ENCODE results near the gene CNTN6.
"Not testable (repeated sequence)": the region's sequence is repeated elsewhere in the genome, so short reads cannot be mapped to it uniquely, and the experiment has no call there.

The CNTN6 gene

DNA sequence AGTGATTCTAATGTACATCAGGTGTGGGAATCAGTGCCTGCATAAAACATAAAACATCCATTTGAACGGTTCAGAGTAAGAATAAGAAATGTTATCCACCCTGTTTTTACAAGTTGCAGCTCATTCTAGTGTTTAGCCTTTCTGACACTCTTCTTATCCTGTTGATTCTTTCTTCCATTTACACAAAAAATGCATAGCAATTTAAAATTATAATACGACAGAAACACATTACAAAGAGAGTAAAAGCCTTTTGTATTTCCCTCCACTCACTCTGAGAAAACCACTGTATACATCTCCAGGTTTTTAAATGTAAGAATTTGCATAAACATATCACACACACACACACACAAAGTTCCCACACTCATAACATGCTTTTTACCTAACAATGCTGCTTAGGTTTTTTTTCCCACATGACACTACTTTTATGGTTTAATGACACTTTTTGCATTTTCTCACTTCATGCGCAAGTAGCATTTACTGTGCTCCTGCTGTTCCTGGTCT is 199.8 kb downstream of the CNTN6 start:
- no peak for DNase-seq

- DNase-seq: no peak
Measured at GRCh38 chr3:1294586-1294985, 201.8 kb downstream of the CNTN6 start.

DNA sequence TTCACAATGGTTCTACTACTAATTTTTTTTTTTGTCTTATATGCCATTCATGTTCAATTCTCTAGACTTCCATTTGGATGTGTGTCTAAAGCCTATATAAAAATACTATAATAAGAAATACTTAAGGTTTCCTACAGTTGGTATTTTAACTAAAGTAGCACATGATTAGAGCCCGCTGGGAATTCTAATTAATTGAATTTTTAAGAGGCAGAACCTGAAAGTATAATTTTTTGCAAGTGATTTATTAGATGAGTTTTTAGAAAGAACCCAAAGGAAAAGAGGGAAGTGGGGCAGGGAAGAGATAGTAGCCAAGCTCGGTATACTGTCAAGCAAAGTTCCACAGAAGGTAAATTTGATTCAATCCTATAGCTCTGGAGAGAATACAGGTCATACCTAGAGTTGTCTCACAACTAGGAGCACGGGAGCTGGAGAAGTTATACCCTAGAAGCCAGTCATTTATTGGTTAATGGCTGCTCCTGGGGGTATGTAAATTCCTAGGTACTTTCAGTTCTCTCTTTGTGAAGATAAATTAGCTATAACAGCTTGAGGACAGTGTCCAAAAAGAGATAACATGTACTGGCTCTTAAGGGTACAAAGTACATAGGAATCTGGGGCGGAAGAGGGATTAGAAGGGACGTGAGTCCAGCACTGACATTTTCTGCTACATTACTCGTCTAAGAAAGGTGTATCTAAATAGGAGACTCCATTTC is 225.6 kb downstream of the CNTN6 start:
- no peak for DNase-seq

GRCh38 chr3:1326546-1326945 is 233.7 kb downstream of the CNTN6 start:
- no peak for DNase-seq

DNA sequence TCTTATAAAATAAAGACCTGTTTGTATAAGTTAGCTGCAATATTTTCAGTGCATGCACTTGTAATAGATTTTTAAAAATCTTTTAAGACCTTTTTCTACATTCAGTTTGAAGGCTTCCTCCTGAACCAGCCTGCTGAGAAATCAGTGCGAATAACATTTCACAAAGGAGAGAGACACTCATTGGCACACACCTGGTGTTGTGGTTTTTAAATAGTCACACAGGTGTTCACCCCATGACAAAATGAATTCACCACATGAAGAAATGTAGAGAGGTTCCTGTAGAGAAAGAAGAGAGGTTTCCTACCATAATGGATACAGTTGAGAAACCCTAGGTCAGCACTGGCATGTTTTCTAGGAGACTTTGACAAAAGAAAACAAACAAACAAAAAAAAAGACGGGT is 237.3 kb downstream of the CNTN6 start:
- no peak for DNase-seq

DNA sequence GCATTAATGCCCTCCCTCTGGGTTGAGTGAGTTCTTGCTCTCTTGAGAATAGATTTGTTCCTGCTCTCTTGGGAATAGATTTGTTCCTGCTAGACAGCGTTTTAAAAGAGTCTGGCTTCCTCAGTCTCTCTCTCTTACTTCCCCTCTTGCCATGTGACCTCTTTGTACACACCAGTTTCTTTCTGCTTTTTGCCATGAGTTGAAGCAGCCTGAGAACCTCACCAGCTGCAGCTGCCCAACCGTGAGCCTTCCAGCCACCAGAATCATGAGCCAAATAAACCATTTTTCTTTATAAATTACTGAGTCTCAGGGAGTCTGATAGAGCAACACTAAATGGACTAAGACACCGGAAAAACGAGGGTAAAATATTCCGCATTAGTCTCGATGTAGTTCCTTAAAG is 253.6 kb downstream of the CNTN6 start:
- DNase-seq: no peak

DNA sequence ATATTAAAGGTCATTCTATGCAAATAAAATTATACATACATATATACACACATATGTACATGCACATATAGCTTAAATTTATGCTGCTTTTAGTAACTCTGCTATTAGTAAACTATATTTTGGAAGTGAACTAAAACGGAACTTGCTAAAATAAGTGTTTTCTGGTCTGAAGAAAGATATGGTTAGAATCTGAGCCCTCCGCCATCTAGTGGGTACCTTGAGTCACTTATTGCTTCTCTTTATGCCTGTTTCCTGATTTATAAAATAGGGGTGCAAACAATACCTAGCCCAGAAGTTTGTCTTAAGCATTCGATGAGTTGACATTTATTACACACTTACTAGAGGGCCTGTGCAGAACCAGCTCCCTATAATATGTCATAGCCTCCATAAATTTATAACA is 255.7 kb downstream of the CNTN6 start:
- DNase-seq: no peak

GRCh38 chr3:1350885-1351284 is 258.1 kb downstream of the CNTN6 start:
- no peak for DNase-seq

DNA sequence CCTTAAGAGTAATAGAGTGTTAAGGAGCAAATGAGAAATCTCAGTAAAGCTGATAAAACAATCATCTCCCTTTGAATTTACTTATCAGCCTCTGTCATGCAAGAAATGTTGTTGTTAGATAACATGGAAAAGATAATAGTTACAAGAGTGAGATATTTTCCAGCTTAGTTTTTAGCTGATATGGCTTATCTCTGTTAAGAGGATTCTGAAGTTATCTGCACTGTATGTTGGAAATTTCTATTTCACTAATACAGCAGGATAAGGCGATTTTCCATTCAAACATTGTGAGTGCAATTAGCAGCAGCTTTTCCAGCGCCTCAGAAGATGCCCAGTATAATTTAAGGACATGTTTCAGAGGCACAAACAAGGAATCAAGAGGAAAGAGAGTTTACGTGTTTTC is 262.9 kb downstream of the CNTN6 start:
- DNase-seq: no peak

DNA sequence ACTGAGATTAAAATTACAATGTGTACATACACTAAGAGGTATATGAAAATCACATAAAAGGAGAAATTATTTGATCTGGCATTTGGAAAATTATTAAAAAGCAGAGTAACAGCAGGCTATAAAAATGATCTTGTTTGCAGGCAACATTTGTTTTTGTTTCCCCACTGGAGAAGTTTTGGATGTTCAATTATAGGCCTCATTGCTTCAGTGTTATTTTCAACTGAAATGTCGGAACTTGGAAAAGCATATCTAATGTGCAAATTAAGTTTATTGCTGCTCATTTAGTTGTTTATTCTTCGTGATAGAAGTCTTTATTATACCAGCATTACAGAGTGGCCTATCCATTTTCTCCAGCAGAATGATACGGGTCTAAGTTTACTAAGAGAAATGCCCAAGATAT is 263.3 kb downstream of the CNTN6 start:
- DNase-seq: no peak

- DNase-seq: no peak
Measured at GRCh38 chr3:1365528-1365927, 272.7 kb downstream of the CNTN6 start.

GRCh38 chr3:1374471-1374870 is 281.6 kb downstream of the CNTN6 start:
- DNase-seq: no peak

GRCh38 chr3:1375145-1375544 is 282.3 kb downstream of the CNTN6 start:
- no peak for DNase-seq

GRCh38 chr3:1380926-1381646 is 288.3 kb downstream of the CNTN6 start:
- no peak for DNase-seq

DNA sequence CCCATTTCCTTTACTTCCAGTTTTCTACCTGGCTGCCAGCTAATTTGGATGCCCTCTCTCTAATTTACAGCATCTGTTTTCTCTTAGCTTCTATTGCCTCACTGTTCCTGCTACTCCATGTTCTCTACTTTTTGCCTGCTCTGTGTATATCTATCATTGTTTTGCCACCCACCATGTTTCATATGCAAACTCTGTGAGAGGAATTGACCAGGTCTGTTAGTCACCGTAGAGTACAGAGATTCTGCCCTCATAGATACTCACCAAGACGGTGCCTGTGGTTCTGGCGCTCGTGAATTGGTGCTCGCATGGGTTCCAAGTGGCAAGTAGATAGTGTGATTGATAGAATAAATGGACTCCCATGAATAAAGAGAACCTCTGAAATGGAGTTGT is 288.8 kb downstream of the CNTN6 start:
- no peak for DNase-seq

DNA sequence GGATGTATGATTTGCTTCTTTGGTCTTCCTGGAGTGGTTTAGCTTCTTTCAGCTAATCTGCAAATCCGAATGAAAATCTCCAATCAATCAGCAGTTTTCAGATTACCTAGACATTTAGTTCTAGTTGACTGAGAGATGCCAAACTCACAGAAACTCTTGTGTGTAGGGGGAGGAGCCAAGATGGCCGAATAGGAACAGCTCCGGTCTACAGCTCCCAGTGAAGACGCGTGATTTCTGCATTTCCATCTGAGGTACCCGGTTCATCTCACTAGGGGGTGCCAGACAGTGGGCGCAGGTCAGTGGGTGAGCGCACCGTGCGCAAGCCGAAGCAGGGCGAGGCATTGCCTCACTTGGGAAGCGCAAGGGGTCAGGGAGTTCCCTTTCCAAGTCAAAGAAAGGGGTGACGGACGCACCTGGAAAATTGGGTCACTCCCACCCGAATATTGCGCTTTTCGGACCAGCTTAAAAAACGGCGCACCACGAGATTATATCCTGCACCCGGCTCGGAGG is 294.6 kb downstream of the CNTN6 start:
- DNase-seq: not testable (repeated sequence)

DNA sequence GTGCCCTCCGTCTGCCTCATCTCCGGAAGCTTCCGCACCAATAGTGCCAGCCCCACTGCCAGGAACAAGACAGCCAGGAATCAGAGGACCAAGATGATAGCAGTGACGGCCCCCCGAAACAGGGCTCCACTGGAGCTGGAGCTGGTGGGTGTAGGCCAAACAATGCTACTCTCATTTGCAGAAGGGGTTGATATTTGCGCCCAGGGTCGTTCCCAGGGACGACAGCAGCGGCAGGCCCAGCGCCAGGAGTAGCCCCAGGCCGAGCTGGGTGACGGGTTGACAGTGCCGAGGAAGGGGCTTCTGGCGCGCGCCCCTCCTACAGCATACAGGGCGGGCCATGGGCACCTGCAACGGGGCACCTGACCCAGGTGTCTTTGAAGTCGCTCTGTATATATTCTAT is 301.4 kb downstream of the CNTN6 start:
- DNase-seq: no peak

GRCh38 chr3:1400571-1400970 is 307.7 kb downstream of the CNTN6 start:
- DNase-seq: no peak

- no peak for DNase-seq
Measured at GRCh38 chr3:1404270-1404962, 311.6 kb downstream of the CNTN6 start.

GRCh38 chr3:1406250-1406649 is 313.4 kb downstream of the CNTN6 start:
- DNase-seq: no peak

DNA sequence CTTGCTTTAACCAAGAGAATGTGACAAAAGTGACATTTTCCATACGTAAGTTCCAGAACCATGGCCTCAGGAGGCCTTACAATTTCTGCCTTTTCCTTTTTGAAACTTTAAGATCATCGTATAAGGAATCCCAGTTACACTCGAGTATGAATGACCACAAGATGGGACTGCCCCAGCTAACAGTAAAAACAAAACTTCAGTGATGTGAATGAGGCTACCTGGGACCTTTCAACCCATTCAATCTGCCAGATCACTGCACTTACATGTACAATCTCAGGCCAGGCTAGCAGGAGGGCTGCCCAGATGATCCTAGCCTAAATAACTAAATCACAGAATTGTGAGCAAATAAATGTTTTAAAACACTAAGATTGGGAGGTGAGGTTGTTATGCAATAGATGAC is 328.8 kb downstream of the CNTN6 start:
- DNase-seq: no peak

DNA sequence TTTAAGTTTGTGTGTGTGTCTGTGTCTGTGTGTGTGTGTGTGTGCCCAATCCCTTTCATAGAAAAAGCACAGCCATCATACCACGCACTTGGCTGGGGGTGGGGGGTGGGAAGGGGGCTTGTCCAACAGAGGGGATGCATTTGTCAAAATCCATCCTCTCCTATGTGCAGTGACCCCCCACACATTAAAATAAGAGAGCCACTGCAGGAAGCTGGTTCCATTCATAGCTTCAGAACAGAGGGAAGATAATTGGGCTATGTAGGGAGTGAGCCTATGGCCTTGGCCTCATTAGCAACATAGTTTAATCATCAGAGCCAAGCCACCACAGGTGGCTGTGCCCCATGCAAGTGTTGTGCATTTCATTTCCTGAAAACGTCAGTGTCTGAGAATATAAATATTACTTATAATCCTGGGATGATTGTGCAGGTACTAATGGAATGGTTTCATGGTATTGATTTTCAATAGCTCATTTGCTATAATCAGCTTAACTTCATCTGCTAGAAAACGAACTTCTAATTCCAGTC is 330.8 kb downstream of the CNTN6 start:
- no peak for DNase-seq

- DNase-seq: no peak
Measured at GRCh38 chr3:1439395-1439794, 346.6 kb downstream of the CNTN6 start.

DNA sequence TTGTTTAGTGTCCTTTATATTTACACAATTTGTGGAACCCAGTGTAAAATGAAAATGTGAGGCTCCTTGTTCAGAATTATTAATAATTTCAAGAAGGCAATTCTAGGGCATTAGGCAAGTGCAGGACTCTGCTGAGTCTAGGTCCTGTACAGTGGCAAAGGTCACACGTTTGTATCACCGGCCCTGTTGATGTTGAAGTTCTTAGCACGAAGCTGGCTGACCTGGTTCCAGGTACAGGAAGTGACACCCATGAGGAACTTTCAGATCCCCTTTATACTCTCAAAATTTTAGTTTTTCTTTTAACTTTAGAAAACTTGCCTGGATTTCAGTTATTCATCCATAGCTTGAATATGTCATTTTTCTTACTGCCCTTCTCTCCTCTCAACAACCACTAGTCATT is 349.4 kb downstream of the CNTN6 start:
- no peak for DNase-seq

Measured in activated CD4-positive, alpha-beta T cell treated with anti-CD3 and anti-CD28 coated beads, Interleukin-2, amount 50 U/mL, for 1 hour (primary cell).